ENCODE results near the gene ZBTB47.

DNA sequence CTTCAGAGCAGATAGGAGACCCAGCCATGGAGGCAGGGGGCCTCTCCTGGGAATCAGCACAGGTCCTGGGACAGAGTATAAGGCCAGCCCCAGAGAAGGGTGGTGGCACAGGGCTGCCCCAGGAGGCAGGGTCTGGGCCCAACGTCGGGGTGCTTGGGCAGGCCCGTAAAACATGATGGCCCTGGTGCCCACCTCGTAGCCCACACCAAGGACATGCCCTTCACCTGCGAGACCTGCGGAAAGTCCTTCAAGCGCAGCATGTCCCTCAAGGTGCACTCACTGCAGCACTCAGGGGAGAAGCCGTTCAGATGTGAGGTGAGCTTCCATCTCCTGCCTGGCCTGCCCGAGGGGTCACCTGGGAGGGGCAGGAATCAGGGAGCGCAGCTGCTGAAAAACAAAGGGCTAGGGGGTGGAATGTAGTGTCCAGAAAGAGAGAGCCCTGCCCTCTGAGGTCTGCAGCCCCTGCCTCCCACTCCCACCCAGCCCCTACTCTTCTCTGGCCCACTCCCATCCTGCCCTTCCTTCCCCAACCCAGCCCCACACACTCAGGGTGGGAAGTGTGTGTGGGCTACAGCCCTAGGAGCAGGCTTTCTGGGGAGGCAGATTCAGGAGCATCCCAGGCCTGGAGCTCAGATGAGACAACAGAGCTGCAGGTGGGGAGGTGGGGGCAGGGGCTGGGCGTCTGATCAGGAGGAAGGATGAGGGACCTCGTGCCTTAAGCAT lies 9.5 kb downstream of the ZBTB47 start:
- TF ChIP-seq, protein P1, sequence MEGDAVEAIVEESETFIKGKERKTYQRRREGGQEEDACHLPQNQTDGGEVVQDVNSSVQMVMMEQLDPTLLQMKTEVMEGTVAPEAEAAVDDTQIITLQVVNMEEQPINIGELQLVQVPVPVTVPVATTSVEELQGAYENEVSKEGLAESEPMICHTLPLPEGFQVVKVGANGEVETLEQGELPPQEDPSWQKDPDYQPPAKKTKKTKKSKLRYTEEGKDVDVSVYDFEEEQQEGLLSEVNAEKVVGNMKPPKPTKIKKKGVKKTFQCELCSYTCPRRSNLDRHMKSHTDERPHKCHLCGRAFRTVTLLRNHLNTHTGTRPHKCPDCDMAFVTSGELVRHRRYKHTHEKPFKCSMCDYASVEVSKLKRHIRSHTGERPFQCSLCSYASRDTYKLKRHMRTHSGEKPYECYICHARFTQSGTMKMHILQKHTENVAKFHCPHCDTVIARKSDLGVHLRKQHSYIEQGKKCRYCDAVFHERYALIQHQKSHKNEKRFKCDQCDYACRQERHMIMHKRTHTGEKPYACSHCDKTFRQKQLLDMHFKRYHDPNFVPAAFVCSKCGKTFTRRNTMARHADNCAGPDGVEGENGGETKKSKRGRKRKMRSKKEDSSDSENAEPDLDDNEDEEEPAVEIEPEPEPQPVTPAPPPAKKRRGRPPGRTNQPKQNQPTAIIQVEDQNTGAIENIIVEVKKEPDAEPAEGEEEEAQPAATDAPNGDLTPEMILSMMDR (conservative IDR thresholded peaks at IDR 0.05): no peak
- TF ChIP-seq EZH2 (IDR thresholded peaks at IDR 0.05; ENCODE audit: low read depth): no peak
